ENCODE results near the gene SEMA5A. TPM values are rescaled to one million over a fixed set of nuclear protein-coding genes. Genes with fewer than 3 reads are reported as not detected.

SEMA5A gene
- total RNA-seq, 1 donor from 2014 or later, result 38.9 TPM

- DNase-seq, result no peak
- Histone ChIP-seq H3K4me3 (no peak overlapping the region), H3K27me3 (no peaks in the 10 kb centered on the region), H3K4me1 (peaks cover 3% of the 10 kb centered on the region), H3K36me3 (no peaks in the 10 kb centered on the region), H3K9me3 (no peaks in the 10 kb centered on the region), H3K27ac (no peak overlapping the region)
- ATAC-seq, result no peak
- intact Hi-C loops (cut with DNase I), result no loop called here
- TF ChIP-seq CTCF (IDR thresholded peaks at IDR 0.05), result no peak
Observed at GRCh38 chr5:9058666-9059065, 487.2 kb downstream of the SEMA5A start.

GRCh38 chr5:9058161-9058560 is 487.7 kb downstream of the SEMA5A start:
- H3K4me3 ChIP-seq, result no peak overlapping the region
- H3K27ac ChIP-seq, result no peak overlapping the region
- no peaks in the 10 kb centered on the region for H3K9me3 ChIP-seq
- ATAC-seq (no peak), DNase-seq (no peak)
- H3K27me3 ChIP-seq, result no peaks in the 10 kb centered on the region
- TF ChIP-seq CTCF (IDR thresholded peaks at IDR 0.05), result no peak
- H3K36me3 ChIP-seq, result no peaks in the 10 kb centered on the region
- H3K4me1 ChIP-seq, result peaks cover 3% of the 10 kb centered on the region
- intact Hi-C loops (cut with DNase I), result no loop called here

DNA sequence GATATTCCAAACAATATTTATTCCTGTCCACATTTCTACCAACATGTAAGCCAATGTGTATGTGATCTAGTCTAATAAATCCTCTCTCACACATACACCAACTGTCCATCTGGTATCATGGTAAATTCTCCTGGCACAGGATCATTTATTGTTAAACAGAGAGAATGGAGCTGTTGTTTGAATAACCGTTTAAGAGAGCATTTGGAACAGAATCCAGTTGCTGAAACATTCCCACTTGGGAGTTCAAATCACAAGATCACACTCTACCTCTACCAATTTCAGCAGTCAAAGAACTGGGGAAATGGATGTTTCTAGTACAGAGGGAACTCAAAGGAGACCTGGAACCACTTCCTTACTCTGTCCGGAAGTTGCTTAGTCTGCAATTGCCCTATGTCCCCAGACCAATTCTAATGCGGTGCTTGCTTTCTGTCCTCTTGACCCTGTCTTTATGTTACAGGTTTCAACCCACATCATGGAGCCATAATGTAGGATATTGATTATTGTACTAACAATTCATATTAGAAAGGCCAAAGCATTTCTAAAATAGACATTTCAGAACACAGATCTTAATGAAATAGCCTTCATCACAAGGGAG is 488.4 kb downstream of the SEMA5A start:
- intact Hi-C loops (cut with DNase I), result no loop called here
- Histone ChIP-seq H3K9me3 (no peaks in the 10 kb centered on the region), H3K4me3 (no peak overlapping the region), H3K4me1 (peaks cover 3% of the 10 kb centered on the region), H3K27me3 (no peaks in the 10 kb centered on the region), H3K36me3 (no peaks in the 10 kb centered on the region), H3K27ac (no peak overlapping the region)
- ATAC-seq (no peak), DNase-seq (no peak)
- TF ChIP-seq CTCF (IDR thresholded peaks at IDR 0.05), result no peak

- no peak for TF ChIP-seq CTCF (IDR thresholded peaks at IDR 0.05)
- Histone ChIP-seq H3K4me1 (peaks cover 3% of the 10 kb centered on the region), H3K9me3 (no peaks in the 10 kb centered on the region), H3K4me3 (no peak overlapping the region), H3K27me3 (no peaks in the 10 kb centered on the region), H3K36me3 (no peaks in the 10 kb centered on the region), H3K27ac (no peak overlapping the region)
- intact Hi-C loops (cut with DNase I), result no loop called here
- no peak for ATAC-seq
- no peak for DNase-seq
Observed at GRCh38 chr5:9056046-9056445, 489.8 kb downstream of the SEMA5A start.

GRCh38 chr5:9054821-9055589 is 490.9 kb downstream of the SEMA5A start:
- no peak for TF ChIP-seq CTCF (IDR thresholded peaks at IDR 0.05)
- H3K36me3 ChIP-seq, result no peaks in the 10 kb centered on the region
- DNase-seq (no peak), ATAC-seq (no peak)
- H3K27me3 ChIP-seq, result no peaks in the 10 kb centered on the region
- H3K9me3 ChIP-seq, result no peaks in the 10 kb centered on the region
- H3K27ac ChIP-seq, result no peak overlapping the region
- H3K4me3 ChIP-seq, result no peak overlapping the region
- intact Hi-C loops (cut with DNase I), result no loop called here
- H3K4me1 ChIP-seq, result peaks cover 3% of the 10 kb centered on the region
